ENCODE measurements around the gene ERN2. TPM values are rescaled to one million over a fixed set of nuclear protein-coding genes. Genes with fewer than 3 reads are reported as not detected.

Gene ERN2
- total RNA-seq, 1 donor from 2014 or later: 0.60 TPM

- Mint-ChIP-seq H3K27ac (no peak overlapping the region), H3K4me3 (ENCODE audit: low read depth) (no peak overlapping the region), H3K36me3 (ENCODE audit: insufficient read depth) (peaks cover 14% of the 10 kb centered on the region), H3K4me1 (ENCODE audit: low read depth) (peaks cover 15% of the 10 kb centered on the region), H3K27me3 (no peaks in the 10 kb centered on the region), H3K9me3 (ENCODE audit: low read depth) (no peaks in the 10 kb centered on the region)
- DNase-seq (ENCODE audit: low spot score, unreplicated experiment): no peak
- no peak for TF ChIP-seq CTCF (IDR thresholded peaks at IDR 0.05; ENCODE audit: unreplicated experiment)
Observed at GRCh38 chr16:23682181-23682580, 30.8 kb downstream of the ERN2 start.

DNA sequence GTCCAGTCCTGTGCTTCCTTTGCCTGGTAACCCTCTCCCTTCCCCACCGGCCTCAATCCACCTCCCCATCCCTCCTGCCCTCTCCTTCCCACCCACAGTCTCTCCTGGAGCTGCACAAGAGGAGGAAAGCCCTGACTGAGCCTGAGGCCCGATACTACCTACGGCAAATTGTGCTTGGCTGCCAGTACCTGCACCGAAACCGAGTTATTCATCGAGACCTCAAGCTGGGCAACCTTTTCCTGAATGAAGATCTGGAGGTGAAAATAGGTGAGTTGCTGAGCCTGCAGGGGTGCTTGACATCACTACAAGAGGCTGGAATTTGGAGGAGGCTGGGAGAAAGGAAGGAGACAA lies 33.1 kb downstream of the ERN2 start:
- Mint-ChIP-seq H3K9me3 (ENCODE audit: low read depth) (no peaks in the 10 kb centered on the region), H3K27me3 (no peaks in the 10 kb centered on the region), H3K4me3 (ENCODE audit: low read depth) (peak overlapping the region; percentile 85), H3K27ac (no peak overlapping the region), H3K4me1 (ENCODE audit: low read depth) (peaks cover 15% of the 10 kb centered on the region), H3K36me3 (ENCODE audit: insufficient read depth) (peaks cover 10% of the 10 kb centered on the region)
- DNase-seq (ENCODE audit: low spot score, unreplicated experiment): no peak
- no peak for TF ChIP-seq CTCF (IDR thresholded peaks at IDR 0.05; ENCODE audit: unreplicated experiment)

- H3K27ac Mint-ChIP-seq: peak overlapping the region; percentile 78
- H3K4me1 Mint-ChIP-seq (ENCODE audit: low read depth): peaks cover 15% of the 10 kb centered on the region
- H3K4me3 Mint-ChIP-seq (ENCODE audit: low read depth): peak overlapping the region; percentile 85
- no peaks in the 10 kb centered on the region for H3K9me3 Mint-ChIP-seq (ENCODE audit: low read depth)
- no peak for TF ChIP-seq CTCF (IDR thresholded peaks at IDR 0.05; ENCODE audit: unreplicated experiment)
- no peak for DNase-seq (ENCODE audit: low spot score, unreplicated experiment)
- peaks cover 10% of the 10 kb centered on the region for H3K36me3 Mint-ChIP-seq (ENCODE audit: insufficient read depth)
- H3K27me3 Mint-ChIP-seq: no peaks in the 10 kb centered on the region
Observed at GRCh38 chr16:23679274-23679985, 33.6 kb downstream of the ERN2 start.

GRCh38 chr16:23678430-23679273 lies 34.4 kb downstream of the ERN2 start, which contains the start of gene PLK1:
TSS of gene PLK1 (plus strand) at chr16:23678889. CDS start at chr16:23678933, 44 bp downstream.
- H3K4me3 Mint-ChIP-seq (ENCODE audit: low read depth): peak within 1 kb of the TSS; percentile 85

More at GRCh38 chr16:23678430-23679273, 34.4 kb downstream of the ERN2 start, which contains the start of gene PLK1:
- DNase-seq (ENCODE audit: low spot score, unreplicated experiment): peak; percentile 72
- Mint-ChIP-seq H3K27me3 (no peaks in the 10 kb centered on the region), H3K9me3 (ENCODE audit: low read depth) (no peaks in the 10 kb centered on the region), H3K36me3 (ENCODE audit: insufficient read depth) (peaks cover 5% of the 10 kb centered on the region), H3K4me1 (ENCODE audit: low read depth) (peaks cover 17% of the 10 kb centered on the region), H3K27ac (peak within 1 kb of the TSS; percentile 81)
- TF ChIP-seq CTCF (IDR thresholded peaks at IDR 0.05; ENCODE audit: unreplicated experiment): peak; percentile 45
